HepG2 (cell line): ENCODE data around the gene XPO5. TPM values are rescaled to one million over a fixed set of nuclear protein-coding genes. Genes with fewer than 3 reads are reported as not detected.

ENCODE experiments used
- ATRX ChIP-seq: sonication (generic); formaldehyde crosslinking; IDR thresholded peaks from 2 replicates; pipeline ENCODE4 v1.4.0; 2020; ENCODE audit warnings: missing genetic modification reagents, borderline replicate concordance
- HDAC2 ChIP-seq: sonication (generic); formaldehyde crosslinking; IDR thresholded peaks from 2 replicates; pipeline ENCODE4 v1.4.0; 2020; ENCODE audit warnings: missing genetic modification reagents
- MYPOP ChIP-seq: sonication (generic); formaldehyde crosslinking; IDR thresholded peaks from 2 replicates; pipeline ENCODE4 v1.8.1; 2023; ENCODE audit warnings: mild to moderate bottlenecking, moderate library complexity, missing genetic modification reagents
- NFIB ChIP-seq: sonication (generic); formaldehyde crosslinking; IDR thresholded peaks from 2 replicates; pipeline ENCODE4 v1.9.0; 2021; ENCODE audit warnings: missing genetic modification reagents, mild to moderate bottlenecking, borderline replicate concordance
- SAFB2 ChIP-seq: sonication (generic); formaldehyde crosslinking; IDR thresholded peaks from 2 replicates; pipeline ENCODE4 v1.5.1; 2020; ENCODE audit warnings: missing genetic modification reagents, low read depth, mild to moderate bottlenecking, borderline replicate concordance
- SOX6 ChIP-seq, 2 experiments: fragments of 450-650 bp in 1 of 2; sonication (generic) in 1 of 2; formaldehyde crosslinking in 1 of 2; IDR thresholded peaks; 2 replicates each; pipeline versions ENCODE4 v1.4.0 to v1.6.1; 2017 to 2020; ENCODE audit warnings: antibody characterized with exemption in 1 of 2, mild to moderate bottlenecking in 1 of 2, missing genetic modification reagents in 1 of 2
- ZBTB38 ChIP-seq: sonication (generic); formaldehyde crosslinking; IDR thresholded peaks from 2 replicates; pipeline ENCODE4 v1.5.1; 2020; ENCODE audit warnings: mild to moderate bottlenecking, missing genetic modification reagents
- ZBTB7A ChIP-seq: sonication (generic); formaldehyde crosslinking; IDR thresholded peaks from 2 replicates; pipeline ENCODE4 v1.8.0; 2022; ENCODE audit warnings: mild to moderate bottlenecking, missing genetic modification reagents
- ZNF207 ChIP-seq: fragments of 450-650 bp; IDR thresholded peaks from 2 replicates; pipeline ENCODE4 v1.6.1; 2016; ENCODE audit warnings: antibody characterized with exemption, borderline replicate concordance
- ZNF263 ChIP-seq: sonication (generic); formaldehyde crosslinking; IDR thresholded peaks from 2 replicates; pipeline ENCODE4 v1.4.0; 2020; ENCODE audit warnings: missing genetic modification reagents
- ZNF33A ChIP-seq: sonication (generic); formaldehyde crosslinking; IDR thresholded peaks from 2 replicates; pipeline ENCODE4 v1.5.1; 2020; ENCODE audit warnings: missing genetic modification reagents, mild to moderate bottlenecking, moderate library complexity, borderline replicate concordance
- ZNF367 ChIP-seq: sonication (generic); formaldehyde crosslinking; IDR thresholded peaks from 2 replicates; pipeline ENCODE4 v1.4.0; 2020; ENCODE audit warnings: missing genetic modification reagents, borderline replicate concordance
- ZNF784 ChIP-seq: sonication (generic); formaldehyde crosslinking; IDR thresholded peaks from 2 replicates; pipeline ENCODE4 v1.5.1; 2020; ENCODE audit warnings: missing genetic modification reagents, mild to moderate bottlenecking, borderline replicate concordance
- ZSCAN25 ChIP-seq: sonication (generic); formaldehyde crosslinking; IDR thresholded peaks from 2 replicates; pipeline ENCODE4 v1.8.0; 2022; ENCODE audit warnings: mild to moderate bottlenecking, missing genetic modification reagents
- ZSCAN30 ChIP-seq: sonication (generic); formaldehyde crosslinking; IDR thresholded peaks from 2 replicates; pipeline ENCODE4 v1.5.0; 2020; ENCODE audit warnings: mild to moderate bottlenecking, missing genetic modification reagents
- polyA plus RNA-seq, 8 experiments: library from polyadenylated mRNA; depleted of rRNA in 3 of 8; stranded (reverse) in 7 of 8; unstranded in 1 of 8; fragments of >200 nt; fragmentation: Illumina TruSeq in 4 of 8; extraction: Trizol in 4 of 8; gene quantifications; 2 replicates each; pipeline versions ENCODE4 v1.2.1 to v1.2.3, GENCODE V29; 2011 to 2016; ENCODE audit warnings: low read depth in 4 of 8, missing spikeins in 1 of 8, mixed read lengths in 1 of 8; ENCODE audit not compliant: insufficient read depth in 1 of 8
- total RNA-seq, 5 experiments: library from RNA; depleted of rRNA; stranded (reverse); fragments of >200 nt; fragmentation: Illumina TruSeq; extraction: Trizol; gene quantifications; 2 replicates each; pipeline ENCODE4 v1.2.3, GENCODE V29; 2016; ENCODE audit warnings: low read depth in 1 of 5
- TF ChIP-seq, protein P1 (sequence below): sonication (generic); formaldehyde crosslinking; IDR thresholded peaks from 2 replicates; pipeline ENCODE4 v1.5.0; 2020; ENCODE audit warnings: mild to moderate bottlenecking, missing genetic modification reagents
- TF ChIP-seq, protein P2 (sequence below): IDR thresholded peaks from 2 replicates; pipeline ENCODE4 v1.4.0; 2020; ENCODE audit warnings: mild to moderate bottlenecking, missing genetic modification reagents
- TF ChIP-seq, protein P3 (sequence below): sonication (generic); formaldehyde crosslinking; IDR thresholded peaks from 2 replicates; pipeline ENCODE4 v1.4.0; 2020; ENCODE audit warnings: missing genetic modification reagents

Gene XPO5
- total and polyA plus RNA-seq, 2 of the 13 experiments (the other 11 are each of a cell fraction or from before 2014, with no cell fraction given): 52.2 to 68.0 TPM

DNA sequence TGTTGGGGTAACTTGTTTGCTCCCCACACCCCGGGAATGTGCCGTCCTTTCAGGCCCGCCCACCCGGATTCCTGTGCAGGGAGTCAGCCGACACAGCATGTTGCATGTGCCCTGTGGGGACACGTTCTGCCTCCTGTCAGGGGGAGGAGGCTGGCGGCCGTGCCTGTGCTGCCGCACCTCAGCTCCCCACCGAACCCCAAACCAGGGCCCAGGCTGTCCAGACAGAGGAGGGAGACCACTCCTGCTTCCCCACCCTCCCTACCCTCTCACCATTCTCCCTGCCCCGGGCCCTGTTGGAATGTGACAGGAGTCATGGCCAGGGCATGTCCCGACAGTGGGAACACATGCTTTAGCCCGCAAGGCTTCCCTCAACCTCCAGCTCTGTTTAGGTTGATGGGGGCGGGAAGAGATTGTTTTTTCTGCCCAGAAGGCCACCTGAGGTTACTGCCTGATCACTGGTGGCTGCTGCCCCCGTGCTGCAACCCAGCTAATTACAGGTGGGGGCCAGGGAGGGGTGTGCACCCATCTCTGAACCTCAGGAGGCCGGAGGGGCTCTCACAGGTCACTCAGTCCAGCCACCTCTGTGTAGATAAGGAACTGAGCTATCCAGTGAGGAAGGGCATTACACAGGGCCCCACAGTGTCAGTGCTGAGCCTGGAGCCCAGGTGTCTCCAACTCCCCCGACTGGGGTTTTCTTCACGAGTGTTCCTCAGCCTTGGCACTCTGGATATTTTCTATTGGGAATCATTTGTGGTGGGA lies 79.3 kb downstream of the XPO5 start (continued):
- TF ChIP-seq, protein P1, sequence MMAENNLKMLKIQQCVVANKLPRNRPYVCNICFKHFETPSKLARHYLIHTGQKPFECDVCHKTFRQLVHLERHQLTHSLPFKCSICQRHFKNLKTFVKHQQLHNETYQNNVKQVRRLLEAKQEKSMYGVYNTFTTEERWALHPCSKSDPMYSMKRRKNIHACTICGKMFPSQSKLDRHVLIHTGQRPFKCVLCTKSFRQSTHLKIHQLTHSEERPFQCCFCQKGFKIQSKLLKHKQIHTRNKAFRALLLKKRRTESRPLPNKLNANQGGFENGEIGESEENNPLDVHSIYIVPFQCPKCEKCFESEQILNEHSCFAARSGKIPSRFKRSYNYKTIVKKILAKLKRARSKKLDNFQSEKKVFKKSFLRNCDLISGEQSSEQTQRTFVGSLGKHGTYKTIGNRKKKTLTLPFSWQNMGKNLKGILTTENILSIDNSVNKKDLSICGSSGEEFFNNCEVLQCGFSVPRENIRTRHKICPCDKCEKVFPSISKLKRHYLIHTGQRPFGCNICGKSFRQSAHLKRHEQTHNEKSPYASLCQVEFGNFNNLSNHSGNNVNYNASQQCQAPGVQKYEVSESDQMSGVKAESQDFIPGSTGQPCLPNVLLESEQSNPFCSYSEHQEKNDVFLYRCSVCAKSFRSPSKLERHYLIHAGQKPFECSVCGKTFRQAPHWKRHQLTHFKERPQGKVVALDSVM: peak; percentile 27; the same call in 1 of the 2 replicates
- TF ChIP-seq ZNF33A (no peak), ATRX (CRISPR knock-in tag) (no peak), MYPOP (CRISPR knock-in tag) (peak; percentile 72), ZNF263 (CRISPR knock-in tag) (0 out of 2 replicates have a peak, but pooled peaks have one; percentile 17), SOX6 (IDR thresholded peaks at IDR 0.05) (no peak), SOX6 (CRISPR knock-in tag; IDR thresholded peaks at IDR 0.05) (peak; percentile 66), ZSCAN25 (no peak), ZNF207 (no peak), HDAC2 (CRISPR knock-in tag) (peak; percentile 64; the same call in 1 of the 2 replicates), ZBTB7A (no peak; the same call in 1 of the 2 replicates), NFIB (CRISPR knock-in tag) (no peak), ZNF784 (peak; percentile 55; the same call in 1 of the 2 replicates), ZNF367 (CRISPR knock-in tag) (no peak), ZBTB38 (CRISPR knock-in tag) (peak; percentile 64), SAFB2 (CRISPR knock-in tag) (peak; percentile 49; the same call in 1 of the 2 replicates), ZSCAN30 (CRISPR knock-in tag) (no peak)
- TF ChIP-seq, protein P2, sequence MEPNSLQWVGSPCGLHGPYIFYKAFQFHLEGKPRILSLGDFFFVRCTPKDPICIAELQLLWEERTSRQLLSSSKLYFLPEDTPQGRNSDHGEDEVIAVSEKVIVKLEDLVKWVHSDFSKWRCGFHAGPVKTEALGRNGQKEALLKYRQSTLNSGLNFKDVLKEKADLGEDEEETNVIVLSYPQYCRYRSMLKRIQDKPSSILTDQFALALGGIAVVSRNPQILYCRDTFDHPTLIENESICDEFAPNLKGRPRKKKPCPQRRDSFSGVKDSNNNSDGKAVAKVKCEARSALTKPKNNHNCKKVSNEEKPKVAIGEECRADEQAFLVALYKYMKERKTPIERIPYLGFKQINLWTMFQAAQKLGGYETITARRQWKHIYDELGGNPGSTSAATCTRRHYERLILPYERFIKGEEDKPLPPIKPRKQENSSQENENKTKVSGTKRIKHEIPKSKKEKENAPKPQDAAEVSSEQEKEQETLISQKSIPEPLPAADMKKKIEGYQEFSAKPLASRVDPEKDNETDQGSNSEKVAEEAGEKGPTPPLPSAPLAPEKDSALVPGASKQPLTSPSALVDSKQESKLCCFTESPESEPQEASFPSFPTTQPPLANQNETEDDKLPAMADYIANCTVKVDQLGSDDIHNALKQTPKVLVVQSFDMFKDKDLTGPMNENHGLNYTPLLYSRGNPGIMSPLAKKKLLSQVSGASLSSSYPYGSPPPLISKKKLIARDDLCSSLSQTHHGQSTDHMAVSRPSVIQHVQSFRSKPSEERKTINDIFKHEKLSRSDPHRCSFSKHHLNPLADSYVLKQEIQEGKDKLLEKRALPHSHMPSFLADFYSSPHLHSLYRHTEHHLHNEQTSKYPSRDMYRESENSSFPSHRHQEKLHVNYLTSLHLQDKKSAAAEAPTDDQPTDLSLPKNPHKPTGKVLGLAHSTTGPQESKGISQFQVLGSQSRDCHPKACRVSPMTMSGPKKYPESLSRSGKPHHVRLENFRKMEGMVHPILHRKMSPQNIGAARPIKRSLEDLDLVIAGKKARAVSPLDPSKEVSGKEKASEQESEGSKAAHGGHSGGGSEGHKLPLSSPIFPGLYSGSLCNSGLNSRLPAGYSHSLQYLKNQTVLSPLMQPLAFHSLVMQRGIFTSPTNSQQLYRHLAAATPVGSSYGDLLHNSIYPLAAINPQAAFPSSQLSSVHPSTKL (CRISPR knock-in tag): no peak; the same call in 1 of the 2 replicates
- TF ChIP-seq, protein P3, sequence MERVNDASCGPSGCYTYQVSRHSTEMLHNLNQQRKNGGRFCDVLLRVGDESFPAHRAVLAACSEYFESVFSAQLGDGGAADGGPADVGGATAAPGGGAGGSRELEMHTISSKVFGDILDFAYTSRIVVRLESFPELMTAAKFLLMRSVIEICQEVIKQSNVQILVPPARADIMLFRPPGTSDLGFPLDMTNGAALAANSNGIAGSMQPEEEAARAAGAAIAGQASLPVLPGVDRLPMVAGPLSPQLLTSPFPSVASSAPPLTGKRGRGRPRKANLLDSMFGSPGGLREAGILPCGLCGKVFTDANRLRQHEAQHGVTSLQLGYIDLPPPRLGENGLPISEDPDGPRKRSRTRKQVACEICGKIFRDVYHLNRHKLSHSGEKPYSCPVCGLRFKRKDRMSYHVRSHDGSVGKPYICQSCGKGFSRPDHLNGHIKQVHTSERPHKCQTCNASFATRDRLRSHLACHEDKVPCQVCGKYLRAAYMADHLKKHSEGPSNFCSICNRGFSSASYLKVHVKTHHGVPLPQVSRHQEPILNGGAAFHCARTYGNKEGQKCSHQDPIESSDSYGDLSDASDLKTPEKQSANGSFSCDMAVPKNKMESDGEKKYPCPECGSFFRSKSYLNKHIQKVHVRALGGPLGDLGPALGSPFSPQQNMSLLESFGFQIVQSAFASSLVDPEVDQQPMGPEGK (CRISPR knock-in tag): peak; percentile 99
